ENCODE measurements around the gene ETV6.

ETV6 gene

DNA sequence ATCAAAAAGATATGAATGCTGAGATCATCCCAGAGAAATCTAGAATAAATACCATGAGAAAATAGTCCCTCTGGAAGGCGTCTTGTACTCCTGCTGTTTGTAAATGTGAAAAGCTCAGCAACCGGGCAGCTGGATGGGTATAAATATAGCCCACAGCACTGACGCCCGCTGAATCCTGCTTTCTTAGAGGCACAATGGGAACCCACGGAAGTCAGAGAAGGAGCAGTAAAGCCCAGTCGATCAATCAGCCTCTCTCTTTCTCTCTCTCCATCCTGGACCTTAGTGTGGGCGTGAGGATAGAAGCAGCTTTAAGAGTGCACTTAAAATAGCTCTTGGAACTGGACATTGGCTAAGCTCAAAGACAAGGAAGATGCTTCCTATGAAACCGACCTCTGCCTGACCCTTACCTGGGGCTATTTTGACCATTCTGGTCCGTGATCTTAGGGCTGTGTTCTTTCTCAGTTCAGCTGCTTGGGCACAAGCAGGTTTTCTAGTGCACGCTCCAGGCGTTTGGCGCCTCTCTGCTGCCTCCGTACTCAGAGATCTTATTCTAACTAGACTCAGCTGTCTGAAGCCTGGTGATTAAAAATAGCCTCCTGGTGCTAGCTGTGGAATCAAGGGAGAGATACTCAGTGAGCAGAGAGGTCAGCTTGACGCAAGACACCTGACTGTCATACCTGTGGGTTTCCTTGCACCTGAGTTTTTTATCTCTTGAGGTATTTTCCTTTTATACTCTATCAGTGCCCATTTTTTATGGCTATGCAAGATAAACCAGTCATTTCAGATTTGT is 144.6 kb downstream of the ETV6 start:
- no peak overlapping the region for H3K27ac ChIP-seq (ENCODE audit: low read depth, low read length)
- no peaks in the 10 kb centered on the region for H3K79me1 ChIP-seq (ENCODE audit: low read length)
- no peak overlapping the region for H3K4me2 ChIP-seq (ENCODE audit: low read length)
- H3K4ac ChIP-seq (ENCODE audit: low read depth, low read length), result no peak overlapping the region
- no peak overlapping the region for H3K23ac ChIP-seq (ENCODE audit: low read length)
- peaks cover 9% of the 10 kb centered on the region for H3K4me1 ChIP-seq (ENCODE audit: control insufficient read depth, low read depth, low read length)
- no peak overlapping the region for H3K56ac ChIP-seq (ENCODE audit: low read length)
- H3K79me2 ChIP-seq (ENCODE audit: control insufficient read depth, insufficient read depth, low read length), result no peaks in the 10 kb centered on the region
- WGBS (ENCODE audit: extremely low coverage, insufficient coverage, low lambda C conversion rate), result no CpG with 5 or more reads among the region's 14 CpGs
- H3K9ac ChIP-seq (ENCODE audit: low read length), result no peak overlapping the region
- DNase-seq, result no peak
- no peak overlapping the region for H2BK15ac ChIP-seq (replicated peaks; ENCODE audit: low read depth)
- H2BK5ac ChIP-seq (ENCODE audit: low read length), result no peak overlapping the region
- no peak overlapping the region for H3K4me3 ChIP-seq (ENCODE audit: low read length)
- H3K36me3 ChIP-seq (ENCODE audit: control insufficient read depth, insufficient read depth, low read length), result no peaks in the 10 kb centered on the region
- H2BK120ac ChIP-seq (ENCODE audit: low read depth, low read length), result no peak overlapping the region
- H3K18ac ChIP-seq (ENCODE audit: low read length), result no peak overlapping the region
- H4K5ac ChIP-seq (ENCODE audit: low read length), result no peak overlapping the region
- H4K8ac ChIP-seq (ENCODE audit: low read depth, low read length), result no peak overlapping the region
- no peak overlapping the region for H2AK5ac ChIP-seq (ENCODE audit: low read length)
- no peaks in the 10 kb centered on the region for H3K27me3 ChIP-seq (ENCODE audit: insufficient read depth, low read length, poor library complexity)

DNA sequence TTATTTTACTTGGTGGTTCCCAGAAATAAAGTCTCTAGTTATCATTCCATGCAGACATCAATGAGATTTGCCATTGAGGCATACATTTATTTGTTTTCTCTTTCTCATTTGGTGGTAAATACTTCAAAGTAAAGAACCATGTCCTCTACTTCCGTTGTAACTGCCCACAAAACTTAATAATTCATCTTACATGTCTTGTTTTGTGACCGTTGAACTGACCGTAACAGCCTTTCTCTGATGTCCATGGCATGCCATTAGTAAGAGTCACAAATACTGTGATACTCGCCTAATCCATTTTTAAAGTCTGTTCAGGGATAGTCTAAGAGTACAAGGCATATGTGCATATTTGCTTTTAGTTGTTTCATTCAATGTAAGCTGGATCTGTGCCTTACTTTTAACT is 145.3 kb downstream of the ETV6 start:
- Histone ChIP-seq H3K4me2 (ENCODE audit: low read length) (no peak overlapping the region), H3K9ac (ENCODE audit: low read length) (no peak overlapping the region), H2AK5ac (ENCODE audit: low read length) (no peak overlapping the region), H2BK5ac (ENCODE audit: low read length) (no peak overlapping the region), H2BK120ac (ENCODE audit: low read depth, low read length) (no peak overlapping the region), H4K5ac (ENCODE audit: low read length) (no peak overlapping the region), H3K36me3 (ENCODE audit: control insufficient read depth, insufficient read depth, low read length) (no peaks in the 10 kb centered on the region), H3K23ac (ENCODE audit: low read length) (no peak overlapping the region), H3K4ac (ENCODE audit: low read depth, low read length) (no peak overlapping the region), H3K4me3 (ENCODE audit: low read length) (no peak overlapping the region), H3K56ac (ENCODE audit: low read length) (no peak overlapping the region), H3K18ac (ENCODE audit: low read length) (no peak overlapping the region), H3K27ac (ENCODE audit: low read depth, low read length) (no peak overlapping the region), H3K79me2 (ENCODE audit: control insufficient read depth, insufficient read depth, low read length) (no peaks in the 10 kb centered on the region), H2BK15ac (replicated peaks; ENCODE audit: low read depth) (no peak overlapping the region), H3K27me3 (ENCODE audit: insufficient read depth, low read length, poor library complexity) (no peaks in the 10 kb centered on the region), H4K8ac (ENCODE audit: low read depth, low read length) (no peak overlapping the region), H3K4me1 (ENCODE audit: control insufficient read depth, low read depth, low read length) (peaks cover 9% of the 10 kb centered on the region), H3K79me1 (ENCODE audit: low read length) (no peaks in the 10 kb centered on the region)
- WGBS (ENCODE audit: extremely low coverage, insufficient coverage, low lambda C conversion rate), result no CpG with 5 or more reads among the region's 4 CpGs
- DNase-seq, result no peak

DNA sequence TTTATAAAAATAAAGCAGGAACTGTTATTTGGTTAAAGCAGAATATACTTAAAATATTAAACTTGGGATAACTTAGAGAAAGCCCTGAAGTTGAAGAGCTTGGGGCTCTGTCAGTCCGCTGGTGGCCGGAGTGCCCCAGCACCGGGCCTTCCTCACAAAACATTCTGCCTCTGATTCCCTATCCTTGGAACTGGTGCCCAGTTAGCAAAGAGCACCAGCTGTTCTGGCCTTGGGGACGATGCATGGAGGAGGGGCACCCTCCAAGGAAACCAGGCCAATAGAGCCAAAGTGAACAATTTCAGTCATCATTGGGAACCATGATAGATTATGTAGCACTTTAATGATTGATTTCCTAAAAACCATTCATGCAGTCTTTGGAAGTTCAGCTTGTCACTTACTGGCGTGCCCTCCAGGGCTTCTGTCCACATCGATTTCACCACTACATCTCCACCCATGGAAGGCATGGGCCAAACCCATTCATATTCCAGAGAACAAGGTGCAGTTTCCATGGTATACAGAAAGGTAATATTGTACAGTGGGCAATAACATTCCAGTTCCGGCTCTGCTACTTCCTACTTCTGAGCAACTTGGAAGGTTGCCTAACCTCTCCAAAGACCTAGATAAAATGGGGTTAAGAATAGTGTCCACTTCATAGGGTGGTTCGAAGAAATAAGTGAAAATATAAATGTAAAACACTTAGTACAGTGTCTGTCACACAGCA is 145.9 kb downstream of the ETV6 start:
- Histone ChIP-seq H3K4me1 (ENCODE audit: control insufficient read depth, low read depth, low read length) (peaks cover 9% of the 10 kb centered on the region), H4K5ac (ENCODE audit: low read length) (no peak overlapping the region), H3K79me1 (ENCODE audit: low read length) (no peaks in the 10 kb centered on the region), H2BK5ac (ENCODE audit: low read length) (no peak overlapping the region), H3K4me3 (ENCODE audit: low read length) (no peak overlapping the region), H3K56ac (ENCODE audit: low read length) (no peak overlapping the region), H3K23ac (ENCODE audit: low read length) (no peak overlapping the region), H3K36me3 (ENCODE audit: control insufficient read depth, insufficient read depth, low read length) (no peaks in the 10 kb centered on the region), H2BK15ac (replicated peaks; ENCODE audit: low read depth) (no peak overlapping the region), H3K27ac (ENCODE audit: low read depth, low read length) (no peak overlapping the region), H3K18ac (ENCODE audit: low read length) (no peak overlapping the region), H3K79me2 (ENCODE audit: control insufficient read depth, insufficient read depth, low read length) (no peaks in the 10 kb centered on the region), H4K8ac (ENCODE audit: low read depth, low read length) (no peak overlapping the region), H3K27me3 (ENCODE audit: insufficient read depth, low read length, poor library complexity) (no peaks in the 10 kb centered on the region), H2BK120ac (ENCODE audit: low read depth, low read length) (no peak overlapping the region), H3K9ac (ENCODE audit: low read length) (no peak overlapping the region), H3K4me2 (ENCODE audit: low read length) (no peak overlapping the region), H2AK5ac (ENCODE audit: low read length) (no peak overlapping the region), H3K4ac (ENCODE audit: low read depth, low read length) (no peak overlapping the region)
- no CpG with 5 or more reads among the region's 8 CpGs for WGBS (ENCODE audit: extremely low coverage, insufficient coverage, low lambda C conversion rate)
- DNase-seq, result no peak

DNA sequence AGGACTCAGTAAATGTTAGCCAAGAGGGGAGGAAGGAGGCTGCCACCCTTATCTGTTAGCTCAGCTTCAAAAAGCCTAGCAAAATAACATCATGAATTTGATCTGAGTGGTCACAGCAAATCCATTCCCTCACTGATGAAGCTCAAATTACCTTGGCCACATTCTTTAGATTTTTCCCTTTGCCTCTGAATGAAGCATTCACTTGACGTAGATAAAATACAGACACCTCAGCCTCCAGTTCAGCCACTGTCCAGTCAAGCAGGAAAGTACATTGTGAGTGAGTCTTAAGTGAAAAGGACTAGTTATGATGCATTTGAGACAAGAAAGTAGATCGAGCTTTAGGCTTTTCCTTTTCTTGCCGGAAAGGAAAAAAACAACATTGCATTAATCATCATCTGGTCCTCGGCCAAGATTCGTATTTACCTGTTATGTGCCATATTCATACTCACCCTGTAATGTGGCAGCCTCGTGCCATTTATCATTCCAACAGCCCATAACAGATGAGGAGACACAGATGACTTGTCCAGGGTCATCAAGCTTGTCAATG is 146.5 kb downstream of the ETV6 start:
- H3K4me2 ChIP-seq (ENCODE audit: low read length), result no peak overlapping the region
- no peak overlapping the region for H3K18ac ChIP-seq (ENCODE audit: low read length)
- H3K4me3 ChIP-seq (ENCODE audit: low read length), result no peak overlapping the region
- no peaks in the 10 kb centered on the region for H3K27me3 ChIP-seq (ENCODE audit: insufficient read depth, low read length, poor library complexity)
- no CpG with 5 or more reads among the region's 6 CpGs for WGBS (ENCODE audit: extremely low coverage, insufficient coverage, low lambda C conversion rate)
- no peak overlapping the region for H4K5ac ChIP-seq (ENCODE audit: low read length)
- no peaks in the 10 kb centered on the region for H3K79me2 ChIP-seq (ENCODE audit: control insufficient read depth, insufficient read depth, low read length)
- peaks cover 9% of the 10 kb centered on the region for H3K4me1 ChIP-seq (ENCODE audit: control insufficient read depth, low read depth, low read length)
- H2BK15ac ChIP-seq (replicated peaks; ENCODE audit: low read depth), result no peak overlapping the region
- no peak overlapping the region for H2BK5ac ChIP-seq (ENCODE audit: low read length)
- no peaks in the 10 kb centered on the region for H3K79me1 ChIP-seq (ENCODE audit: low read length)
- H3K4ac ChIP-seq (ENCODE audit: low read depth, low read length), result no peak overlapping the region
- no peak overlapping the region for H4K8ac ChIP-seq (ENCODE audit: low read depth, low read length)
- H2BK120ac ChIP-seq (ENCODE audit: low read depth, low read length), result no peak overlapping the region
- H3K23ac ChIP-seq (ENCODE audit: low read length), result no peak overlapping the region
- no peak overlapping the region for H3K56ac ChIP-seq (ENCODE audit: low read length)
- no peak overlapping the region for H2AK5ac ChIP-seq (ENCODE audit: low read length)
- no peaks in the 10 kb centered on the region for H3K36me3 ChIP-seq (ENCODE audit: control insufficient read depth, insufficient read depth, low read length)
- DNase-seq, result peak; percentile 71
- no peak overlapping the region for H3K27ac ChIP-seq (ENCODE audit: low read depth, low read length)
- H3K9ac ChIP-seq (ENCODE audit: low read length), result no peak overlapping the region

DNA sequence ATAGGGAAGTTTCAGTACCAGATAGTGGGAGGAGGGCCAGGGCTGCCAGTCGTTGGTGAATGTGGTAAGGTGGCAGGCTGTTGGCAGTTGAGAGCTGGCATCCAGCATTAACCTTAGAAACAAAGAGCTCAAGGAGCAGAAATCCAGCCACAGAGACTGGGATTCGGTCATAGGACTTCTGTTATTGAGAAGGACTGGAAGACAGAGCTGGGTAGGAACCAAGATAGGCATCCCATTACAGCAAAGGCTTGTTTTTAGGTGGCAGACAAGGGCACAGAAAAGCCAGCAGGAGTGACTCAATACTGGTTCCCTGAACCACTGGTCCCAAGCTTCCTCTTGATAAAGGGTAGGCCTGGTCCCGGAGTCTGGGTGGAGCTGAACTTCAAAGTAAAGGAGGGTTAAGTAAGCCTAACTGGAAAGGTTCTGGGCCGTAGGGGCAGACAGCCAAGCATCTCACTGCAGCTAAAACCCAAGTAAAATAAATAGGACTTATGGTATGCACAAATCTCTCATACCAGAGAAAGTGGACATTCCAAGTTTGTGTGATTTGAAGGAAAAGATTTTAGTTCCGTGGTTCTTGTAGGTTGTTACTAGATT is 147.9 kb downstream of the ETV6 start:
- no peak overlapping the region for H3K4me2 ChIP-seq (ENCODE audit: low read length)
- H2AK5ac ChIP-seq (ENCODE audit: low read length), result no peak overlapping the region
- no peaks in the 10 kb centered on the region for H3K27me3 ChIP-seq (ENCODE audit: insufficient read depth, low read length, poor library complexity)
- H4K8ac ChIP-seq (ENCODE audit: low read depth, low read length), result no peak overlapping the region
- peak; percentile 53 for DNase-seq
- H3K27ac ChIP-seq (ENCODE audit: low read depth, low read length), result no peak overlapping the region
- no peak overlapping the region for H2BK120ac ChIP-seq (ENCODE audit: low read depth, low read length)
- no peak overlapping the region for H3K9ac ChIP-seq (ENCODE audit: low read length)
- WGBS (ENCODE audit: extremely low coverage, insufficient coverage, low lambda C conversion rate), result 100% methylated on average over 1 of the region's 5 CpGs
- H3K56ac ChIP-seq (ENCODE audit: low read length), result no peak overlapping the region
- no peak overlapping the region for H2BK15ac ChIP-seq (replicated peaks; ENCODE audit: low read depth)
- H3K18ac ChIP-seq (ENCODE audit: low read length), result peak overlapping the region; percentile 80
- no peaks in the 10 kb centered on the region for H3K36me3 ChIP-seq (ENCODE audit: control insufficient read depth, insufficient read depth, low read length)
- no peak overlapping the region for H3K23ac ChIP-seq (ENCODE audit: low read length)
- no peak overlapping the region for H3K4ac ChIP-seq (ENCODE audit: low read depth, low read length)
- H2BK5ac ChIP-seq (ENCODE audit: low read length), result no peak overlapping the region
- no peaks in the 10 kb centered on the region for H3K79me1 ChIP-seq (ENCODE audit: low read length)
- H4K5ac ChIP-seq (ENCODE audit: low read length), result no peak overlapping the region
- H3K4me3 ChIP-seq (ENCODE audit: low read length), result no peak overlapping the region
- peaks cover 11% of the 10 kb centered on the region for H3K4me1 ChIP-seq (ENCODE audit: control insufficient read depth, low read depth, low read length)
- no peaks in the 10 kb centered on the region for H3K79me2 ChIP-seq (ENCODE audit: control insufficient read depth, insufficient read depth, low read length)

All from mesendoderm (in vitro differentiated cells).